Nephron (organoid): Measurements from ENCODE around the gene ERC1.

Experiments used
- H3K27ac Mint-ChIP-seq, 3 experiments: 2 replicates each; pipeline ENCODE4 v1.8.0; 2020; ENCODE audit warnings: mixed read lengths in 3 of 3, mild to moderate bottlenecking in 2 of 3, moderate library complexity in 1 of 3
- H3K27me3 Mint-ChIP-seq: 2 replicates; pipeline ENCODE4 v1.8.0; 2021; ENCODE audit warnings: low read depth, mild to moderate bottlenecking, moderate library complexity, mixed read lengths
- H3K36me3 Mint-ChIP-seq: 2 replicates; pipeline ENCODE4 v1.8.0; 2020; ENCODE audit warnings: low read depth, mixed read lengths
- H3K4me1 Mint-ChIP-seq: 2 replicates; pipeline ENCODE4 v1.8.0; 2020; ENCODE audit warnings: mixed read lengths
- H3K4me3 Mint-ChIP-seq, 3 experiments: 2 replicates each; pipeline ENCODE4 v1.8.0; 2020; ENCODE audit warnings: mild to moderate bottlenecking in 3 of 3, mixed read lengths in 3 of 3, moderate library complexity in 2 of 3
- H3K9me3 Mint-ChIP-seq: 2 replicates; pipeline ENCODE4 v1.8.0; 2020; ENCODE audit warnings: mixed read lengths
- TF ChIP-seq, protein P1 (sequence below), 3 experiments: fragments of 200-600 bp; sonication (generic); IDR thresholded peaks; one replicate each; pipeline ENCODE4 v1.5.0; 2021; ENCODE audit warnings: antibody characterized with exemption in 3 of 3; ENCODE audit not compliant: unreplicated experiment in 3 of 3

The ERC1 gene

DNA sequence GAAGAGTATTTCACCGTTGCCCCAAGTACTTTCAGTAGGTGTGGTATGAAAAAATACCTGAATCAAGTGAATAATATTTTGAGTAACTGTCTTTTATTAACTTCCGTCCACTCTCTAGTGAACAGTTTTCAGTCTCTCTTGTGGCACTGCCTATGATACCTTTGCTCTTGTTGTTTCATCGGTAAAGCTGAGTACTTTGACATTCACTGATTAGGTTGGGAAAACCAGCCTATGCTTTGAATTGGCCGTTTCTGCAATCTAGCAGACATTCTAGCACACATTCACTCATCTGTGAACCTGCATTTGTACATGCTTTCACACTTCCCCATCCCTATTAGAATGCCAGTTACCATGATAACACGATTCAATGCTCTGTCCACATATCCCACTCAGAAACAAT lies 386.1 kb downstream of the ERC1 start:
- Mint-ChIP-seq H3K9me3 (peaks cover 5% of the 10 kb centered on the region), H3K4me3 (no peak overlapping the region), H3K27ac (peak overlapping the region in 1 of 3 experiments; percentile 17), H3K27me3 (no peaks in the 10 kb centered on the region), H3K36me3 (peaks cover 44% of the 10 kb centered on the region), H3K4me1 (peaks cover 27% of the 10 kb centered on the region)
- TF ChIP-seq, protein P1, sequence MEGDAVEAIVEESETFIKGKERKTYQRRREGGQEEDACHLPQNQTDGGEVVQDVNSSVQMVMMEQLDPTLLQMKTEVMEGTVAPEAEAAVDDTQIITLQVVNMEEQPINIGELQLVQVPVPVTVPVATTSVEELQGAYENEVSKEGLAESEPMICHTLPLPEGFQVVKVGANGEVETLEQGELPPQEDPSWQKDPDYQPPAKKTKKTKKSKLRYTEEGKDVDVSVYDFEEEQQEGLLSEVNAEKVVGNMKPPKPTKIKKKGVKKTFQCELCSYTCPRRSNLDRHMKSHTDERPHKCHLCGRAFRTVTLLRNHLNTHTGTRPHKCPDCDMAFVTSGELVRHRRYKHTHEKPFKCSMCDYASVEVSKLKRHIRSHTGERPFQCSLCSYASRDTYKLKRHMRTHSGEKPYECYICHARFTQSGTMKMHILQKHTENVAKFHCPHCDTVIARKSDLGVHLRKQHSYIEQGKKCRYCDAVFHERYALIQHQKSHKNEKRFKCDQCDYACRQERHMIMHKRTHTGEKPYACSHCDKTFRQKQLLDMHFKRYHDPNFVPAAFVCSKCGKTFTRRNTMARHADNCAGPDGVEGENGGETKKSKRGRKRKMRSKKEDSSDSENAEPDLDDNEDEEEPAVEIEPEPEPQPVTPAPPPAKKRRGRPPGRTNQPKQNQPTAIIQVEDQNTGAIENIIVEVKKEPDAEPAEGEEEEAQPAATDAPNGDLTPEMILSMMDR (IDR thresholded peaks at IDR 0.05; ENCODE audit: unreplicated experiment in 3 of 3), result no peak

DNA sequence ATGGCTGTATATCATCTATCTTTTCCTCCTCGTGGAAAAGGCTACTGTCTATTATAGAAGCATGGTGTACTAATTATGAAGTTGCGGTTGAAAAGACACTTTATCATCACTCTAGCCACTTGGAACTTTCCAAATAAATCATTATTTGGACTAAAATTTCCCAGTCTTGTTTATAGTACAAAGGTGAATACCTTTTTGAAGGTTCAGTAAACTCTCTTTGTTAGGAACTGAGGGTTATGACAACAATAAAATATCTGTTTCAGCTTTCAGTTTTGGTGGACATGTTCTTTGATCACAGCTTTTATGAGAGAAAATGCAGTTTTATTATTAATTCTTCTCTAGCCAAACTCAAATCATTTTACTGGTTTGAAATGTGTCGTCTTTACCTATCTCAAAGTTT lies 386.7 kb downstream of the ERC1 start:
- Mint-ChIP-seq H3K9me3 (peaks cover 5% of the 10 kb centered on the region), H3K4me1 (peaks cover 28% of the 10 kb centered on the region)

DNA sequence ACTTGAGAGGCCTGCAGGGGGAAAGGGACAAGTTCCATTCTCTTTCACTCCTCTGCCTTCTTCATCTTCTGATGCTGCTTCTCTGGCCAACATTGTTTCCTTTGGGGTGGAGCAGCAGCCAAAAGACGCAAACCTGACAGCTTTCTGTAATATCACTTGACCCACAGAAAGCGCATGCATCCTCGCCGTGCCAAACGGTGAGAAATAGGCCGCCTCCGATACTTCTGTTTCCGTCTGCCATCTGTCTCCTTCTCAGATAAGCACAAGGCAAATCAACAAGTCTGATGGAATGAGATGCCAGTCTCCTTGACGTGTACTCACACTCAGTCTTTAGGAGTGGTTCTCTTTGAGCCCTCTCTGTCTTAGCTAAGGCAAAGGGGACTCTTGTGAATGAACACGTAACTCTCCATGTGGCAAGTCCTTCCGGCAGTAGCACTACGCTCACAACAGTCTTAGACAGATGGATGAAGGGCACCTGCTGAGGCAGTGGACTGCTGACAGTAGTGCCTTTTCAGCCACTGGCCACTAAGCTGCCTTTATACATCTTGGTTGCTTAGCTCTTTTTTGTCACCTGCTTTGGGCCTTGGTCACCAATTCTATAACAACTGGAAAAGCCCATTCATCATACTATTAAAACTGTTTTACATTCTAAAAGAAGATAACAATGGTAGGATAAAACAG lies 389.3 kb downstream of the ERC1 start:
- Mint-ChIP-seq H3K4me3 (no peak overlapping the region), H3K4me1 (peaks cover 16% of the 10 kb centered on the region), H3K9me3 (peaks cover 2% of the 10 kb centered on the region), H3K36me3 (peaks cover 21% of the 10 kb centered on the region), H3K27ac (no peak overlapping the region), H3K27me3 (peaks cover 4% of the 10 kb centered on the region)
- TF ChIP-seq, protein P1 (IDR thresholded peaks at IDR 0.05; ENCODE audit: unreplicated experiment in 3 of 3), result no peak

More for the DNA sequence above, 386.7 kb downstream of the ERC1 start:
- Mint-ChIP-seq H3K36me3 (peaks cover 39% of the 10 kb centered on the region), H3K4me3 (no peak overlapping the region), H3K27me3 (no peaks in the 10 kb centered on the region), H3K27ac (peak overlapping the region in 1 of 3 experiments; percentile 17)
- TF ChIP-seq, protein P1 (IDR thresholded peaks at IDR 0.05; ENCODE audit: unreplicated experiment in 3 of 3), result no peak

DNA sequence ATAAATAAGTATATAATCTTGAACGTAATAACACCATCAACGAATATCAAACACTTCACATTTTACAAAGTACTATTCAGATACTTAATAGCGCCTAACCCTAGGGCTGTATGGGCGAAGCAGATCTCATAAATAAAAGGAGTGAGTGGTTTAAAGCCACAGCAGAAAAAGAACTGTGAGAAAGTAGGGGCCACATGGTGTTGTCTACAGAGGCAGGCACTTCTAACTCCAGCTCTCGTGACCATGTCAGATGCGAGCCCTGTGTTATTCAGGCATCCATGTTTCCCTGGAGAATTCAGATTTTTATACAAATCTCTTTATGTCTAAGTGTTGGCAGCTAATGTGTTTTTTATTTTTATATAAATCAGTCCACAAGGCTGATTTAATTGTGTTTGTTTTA lies 391.1 kb downstream of the ERC1 start:
- no peak overlapping the region for H3K27ac Mint-ChIP-seq
- H3K4me1 Mint-ChIP-seq, result peaks cover 16% of the 10 kb centered on the region
- peaks cover 14% of the 10 kb centered on the region for H3K36me3 Mint-ChIP-seq
- TF ChIP-seq, protein P1 (IDR thresholded peaks at IDR 0.05; ENCODE audit: unreplicated experiment in 3 of 3), result no peak
- no peak overlapping the region for H3K4me3 Mint-ChIP-seq
- peaks cover 4% of the 10 kb centered on the region for H3K27me3 Mint-ChIP-seq
- peaks cover 2% of the 10 kb centered on the region for H3K9me3 Mint-ChIP-seq

DNA sequence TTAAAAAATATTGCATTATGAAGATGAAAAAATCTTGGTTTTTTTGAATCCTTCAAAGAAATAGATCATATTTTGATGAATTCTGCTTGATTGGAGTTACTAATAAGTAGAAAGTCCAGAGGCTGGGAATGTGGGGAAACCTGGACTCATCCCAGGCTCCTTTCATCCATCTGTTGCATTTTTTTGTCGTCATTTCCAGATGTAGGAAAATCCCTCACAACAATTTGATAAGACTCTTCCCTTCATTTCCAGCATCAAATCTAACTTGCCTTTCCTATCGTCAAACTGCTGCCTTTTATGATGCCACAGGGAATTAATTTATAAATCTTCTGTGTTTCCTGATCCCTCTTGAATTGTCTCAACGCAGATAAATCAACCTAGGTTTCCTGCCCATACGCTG lies 391.8 kb downstream of the ERC1 start:
- peaks cover 16% of the 10 kb centered on the region for H3K4me1 Mint-ChIP-seq
- TF ChIP-seq, protein P1 (IDR thresholded peaks at IDR 0.05; ENCODE audit: unreplicated experiment in 3 of 3), result no peak
- no peak overlapping the region for H3K27ac Mint-ChIP-seq
- no peak overlapping the region for H3K4me3 Mint-ChIP-seq
- H3K27me3 Mint-ChIP-seq, result peaks cover 4% of the 10 kb centered on the region
- H3K36me3 Mint-ChIP-seq, result peaks cover 16% of the 10 kb centered on the region
- H3K9me3 Mint-ChIP-seq, result peaks cover 9% of the 10 kb centered on the region

DNA sequence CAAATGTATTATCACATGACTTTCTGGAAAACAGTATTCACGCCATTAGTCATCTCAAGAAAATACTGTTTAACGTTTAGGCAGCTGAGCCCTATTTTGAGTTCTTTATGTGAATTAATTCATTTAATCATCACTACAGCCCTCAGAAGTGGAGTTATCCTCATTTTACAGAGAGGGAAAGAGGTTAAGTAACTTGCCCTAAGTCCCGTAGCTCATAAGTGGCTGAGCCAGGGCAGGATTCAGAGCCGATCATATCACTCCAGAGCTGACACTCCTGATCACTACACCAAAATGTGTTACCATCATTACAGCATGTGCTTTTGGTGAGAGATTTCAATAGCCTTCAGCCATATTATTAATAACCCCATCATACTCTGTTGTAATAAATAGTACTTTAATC lies 392.7 kb downstream of the ERC1 start:
- Mint-ChIP-seq H3K27ac (no peak overlapping the region), H3K27me3 (peaks cover 4% of the 10 kb centered on the region), H3K4me3 (no peak overlapping the region), H3K4me1 (peaks cover 16% of the 10 kb centered on the region), H3K36me3 (peaks cover 26% of the 10 kb centered on the region), H3K9me3 (peaks cover 14% of the 10 kb centered on the region)
- TF ChIP-seq, protein P1 (IDR thresholded peaks at IDR 0.05; ENCODE audit: unreplicated experiment in 3 of 3), result no peak
